ENCODE data around the gene KIAA0753. TPM values are rescaled to one million over a fixed set of nuclear protein-coding genes. Genes with fewer than 3 reads are reported as not detected.
A peak's percentile ranks its signal among the peaks of the same experiment; 100 is the strongest.

KIAA0753 gene
- total and polyA plus RNA-seq, 2 of the 13 experiments (the other 11 are each of a cell fraction or from before 2014, with no cell fraction given), result 5.2 to 9.1 TPM

GRCh38 chr17:6639014-6639585, 1.4 kb downstream of the KIAA0753 start:
- no peak overlapping the region for H2AFZ ChIP-seq (ENCODE audit: low read length)
- H3K27me3 ChIP-seq (ENCODE audit: control insufficient read depth in 1 of 2, insufficient read depth in 2 of 2, low read length in 2 of 2), result no peaks in the 10 kb centered on the region
- no peak for ATAC-seq
- in situ Hi-C loops (cut with HindIII; ENCODE audit: extremely low pct_ligation_motif_present, low pct_unique_long_range_greater_than_20kb) (no loop called here), intact Hi-C loops (cut with micrococcal nuclease; ENCODE audit: unreplicated experiment) (no loop called here)
- H4K20me1 ChIP-seq (ENCODE audit: insufficient read depth, low read length), result no peaks in the 10 kb centered on the region
- peak overlapping the region; percentile 93 for H3K4me2 ChIP-seq (ENCODE audit: low read depth, low read length)
- peak overlapping the region; percentile 77 to 85 (median 84) for H3K4me3 ChIP-seq (replicated peaks in 1 of 3; ENCODE audit: insufficient read depth in 1 of 3, low read depth in 2 of 3, low read length in 3 of 3)
- peaks cover 0 to 6% of the 10 kb centered on the region in 2 experiments; a peak in 4 of 5 replicates for H3K36me3 ChIP-seq (replicated peaks in 1 of 2; ENCODE audit: control insufficient read depth in 1 of 2, insufficient read depth in 2 of 2, low read length in 2 of 2)
- no peak for FAIRE-seq
- no peaks in the 10 kb centered on the region for H3K9me3 ChIP-seq (ENCODE audit: low read length)
- H3K27ac ChIP-seq (ENCODE audit: extremely low read length, insufficient read depth, low read length), result peak overlapping the region; percentile 95
- ChIA-PET POLR2A (interaction anchor here (1.0 to 1.8 kb wide), 2 partner anchors 12 to 43 kb away, joined by 3 to 6 read pairs; partner anchors contain the start of genes C17orf100 and MED31), CTCF (ENCODE audit: low intra/inter-chr PET ratio, low total read pairs) (no interaction called here)
- no peak for TF ChIP-seq SOX6 (IDR thresholded peaks at IDR 0.05)
- TF ChIP-seq SOX6 (CRISPR knock-in tag; IDR thresholded peaks at IDR 0.05), result no peak
- TF ChIP-seq ZBTB7A (CRISPR knock-in tag; IDR thresholded peaks at IDR 0.05), result no peak
- TF ChIP-seq CAMTA2 (CRISPR knock-in tag; IDR thresholded peaks at IDR 0.05; ENCODE audit: borderline replicate concordance), result 0 out of 2 replicates have a peak, but pooled peaks have one; percentile 35
- no peak for TF ChIP-seq MIXL1 (CRISPR knock-in tag; IDR thresholded peaks at IDR 0.05)
- TF ChIP-seq HIVEP1 (CRISPR knock-in tag; IDR thresholded peaks at IDR 0.05), result no peak
- TF ChIP-seq ZNF784 (CRISPR knock-in tag; IDR thresholded peaks at IDR 0.05; ENCODE audit: borderline replicate concordance), result no peak
- TF ChIP-seq ZNF138 (CRISPR knock-in tag; IDR thresholded peaks at IDR 0.05; ENCODE audit: low read depth), result no peak
- 0 out of 2 replicates have a peak, but pooled peaks have one; percentile 19 for TF ChIP-seq ZFP90 (CRISPR knock-in tag; IDR thresholded peaks at IDR 0.05; ENCODE audit: borderline replicate concordance)
- TF ChIP-seq IRF2 (CRISPR knock-in tag; IDR thresholded peaks at IDR 0.05), result no peak
- TF ChIP-seq GTF3A (CRISPR knock-in tag; conservative IDR thresholded peaks at IDR 0.05), result no peak
- 0 out of 2 replicates have a peak, but pooled peaks have one; percentile 59 for TF ChIP-seq SNAI1 (CRISPR knock-in tag; IDR thresholded peaks at IDR 0.05; ENCODE audit: borderline replicate concordance)
- TF ChIP-seq MLLT10 (CRISPR knock-in tag; IDR thresholded peaks at IDR 0.05), result no peak
- 0 out of 2 replicates have a peak, but pooled peaks have one; percentile 46 for TF ChIP-seq ZNF20 (CRISPR knock-in tag; IDR thresholded peaks at IDR 0.05)
- no TSS peak for BruUV-seq (replicated peaks)
- H3K79me2 ChIP-seq (ENCODE audit: insufficient read depth, low read length), result peaks cover 35% of the 10 kb centered on the region
- peak overlapping the region; percentile 87 for H3K9ac ChIP-seq (ENCODE audit: insufficient read depth, low read depth, low read length)
- peaks cover 29% of the 10 kb centered on the region for H3K4me1 ChIP-seq (ENCODE audit: insufficient read depth, low read length)
- WGBS (ENCODE audit: low lambda C conversion rate), result 38% methylated on average over 13 of the region's 15 CpGs
- no peak for DNase-seq (ENCODE audit: low spot score)
